Measurements from ENCODE around the gene AAR2. TPM values are rescaled to one million over a fixed set of nuclear protein-coding genes. Genes with fewer than 3 reads are reported as not detected.

The AAR2 gene
- total RNA-seq, 1 experiment from 2014 or later: 36.9 TPM

DNA sequence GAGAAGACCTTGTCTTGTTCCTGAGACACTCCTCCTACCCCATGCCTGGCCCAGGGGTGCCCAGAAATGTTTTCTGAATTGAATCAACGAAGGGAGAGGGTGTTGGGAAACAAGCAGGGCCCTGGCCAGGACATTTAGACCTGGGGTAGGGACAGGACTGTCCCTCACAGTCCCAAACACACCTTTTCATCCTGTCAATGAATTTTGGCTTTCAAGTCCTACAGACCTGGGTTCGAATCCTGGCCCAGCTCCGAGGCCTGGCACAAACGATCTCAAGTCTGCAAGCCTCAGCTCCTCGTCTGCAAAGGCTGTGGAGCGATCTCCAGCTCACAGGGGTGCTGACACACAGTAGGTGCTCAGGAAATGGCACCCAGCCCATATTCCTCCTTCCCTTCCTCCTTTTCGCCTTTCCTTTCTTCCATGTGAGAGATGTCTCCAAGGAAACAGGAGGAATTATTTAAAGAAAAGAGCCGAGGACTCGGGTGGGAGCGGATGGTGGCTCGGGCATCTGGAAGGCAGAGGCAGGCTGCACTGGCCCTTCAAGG is 62.6 kb downstream of the AAR2 start:
- no peaks in the 10 kb centered on the region for H3K9me3 Mint-ChIP-seq
- Histone ChIP-seq H3K4me2 (ENCODE audit: insufficient read depth, insufficient read length, low read length) (no peak overlapping the region), H3K27me3 (ENCODE audit: insufficient read depth, low read length) (no peaks in the 10 kb centered on the region), H2AK5ac (ENCODE audit: insufficient read length, low read length) (no peak overlapping the region), H2AFZ (ENCODE audit: low read length) (no peak overlapping the region), H4K8ac (replicated peaks; ENCODE audit: insufficient read length, low read depth, low read length) (no peak overlapping the region), H3T11ph (ENCODE audit: low read length) (no peak overlapping the region), H3K18ac (ENCODE audit: insufficient read length, low read depth, low read length) (no peak overlapping the region), H3K56ac (ENCODE audit: insufficient read length, low read depth, low read length) (no peak overlapping the region), H3K23me2 (ENCODE audit: insufficient read length, low read depth, low read length, poor library complexity, severe bottlenecking) (no peaks in the 10 kb centered on the region), H3K4me1 (ENCODE audit: insufficient read depth, low read length) (no peaks in the 10 kb centered on the region), H3K9ac (ENCODE audit: extremely low read depth, insufficient read length, low read length) (no peak overlapping the region), H3K14ac (ENCODE audit: insufficient read depth, low read length) (no peak overlapping the region; the same call in 1 of the 2 replicates), H3K9me3 (ENCODE audit: control insufficient read depth, low read depth, low read length) (no peaks in the 10 kb centered on the region), H3K79me1 (ENCODE audit: insufficient read depth, low read depth, low read length, poor library complexity, severe bottlenecking) (no peaks in the 10 kb centered on the region), H4K20me1 (ENCODE audit: control insufficient read depth, insufficient read depth, insufficient read length) (no peaks in the 10 kb centered on the region), H2BK20ac (ENCODE audit: low read depth, low read length, poor library complexity, severe bottlenecking) (no peak overlapping the region), H2BK15ac (ENCODE audit: low read depth, low read length) (no peak overlapping the region), H2BK12ac (ENCODE audit: insufficient read length, low read depth, low read length) (no peak overlapping the region), H3K79me2 (ENCODE audit: insufficient read depth, low read length) (no peaks in the 10 kb centered on the region), H2BK5ac (ENCODE audit: insufficient read length, low read length) (no peak overlapping the region), H4K91ac (ENCODE audit: insufficient read length, low read depth, low read length) (no peak overlapping the region), H4K5ac (ENCODE audit: insufficient read length, low read depth, low read length) (no peak overlapping the region), H2BK120ac (ENCODE audit: low read depth, low read length, poor library complexity, severe bottlenecking) (no peak overlapping the region), H3K27ac (ENCODE audit: insufficient read length, low read depth, low read length) (no peak overlapping the region), H3K4ac (ENCODE audit: low read depth, low read length) (no peak overlapping the region), H3K23ac (ENCODE audit: insufficient read length, low read depth, low read length) (no peak overlapping the region)
- WGBS (ENCODE audit: extremely low coverage, insufficient read length, low lambda C conversion rate): no CpG with 5 or more reads among the region's 11 CpGs
- H3K36me3 Mint-ChIP-seq (ENCODE audit: insufficient read depth in 1 of 3, low read depth in 3 of 3): no peaks in the 10 kb centered on the region
- DNase-seq: no peak
- peaks cover 0 to 9% of the 10 kb centered on the region in 2 experiments for H3K4me1 Mint-ChIP-seq
- H3K4me3 Mint-ChIP-seq: no peak overlapping the region
- H3K27me3 Mint-ChIP-seq (ENCODE audit: low read depth): peaks cover 39% of the 10 kb centered on the region
- no peak overlapping the region for H3K27ac Mint-ChIP-seq
- TF ChIP-seq, protein P1, sequence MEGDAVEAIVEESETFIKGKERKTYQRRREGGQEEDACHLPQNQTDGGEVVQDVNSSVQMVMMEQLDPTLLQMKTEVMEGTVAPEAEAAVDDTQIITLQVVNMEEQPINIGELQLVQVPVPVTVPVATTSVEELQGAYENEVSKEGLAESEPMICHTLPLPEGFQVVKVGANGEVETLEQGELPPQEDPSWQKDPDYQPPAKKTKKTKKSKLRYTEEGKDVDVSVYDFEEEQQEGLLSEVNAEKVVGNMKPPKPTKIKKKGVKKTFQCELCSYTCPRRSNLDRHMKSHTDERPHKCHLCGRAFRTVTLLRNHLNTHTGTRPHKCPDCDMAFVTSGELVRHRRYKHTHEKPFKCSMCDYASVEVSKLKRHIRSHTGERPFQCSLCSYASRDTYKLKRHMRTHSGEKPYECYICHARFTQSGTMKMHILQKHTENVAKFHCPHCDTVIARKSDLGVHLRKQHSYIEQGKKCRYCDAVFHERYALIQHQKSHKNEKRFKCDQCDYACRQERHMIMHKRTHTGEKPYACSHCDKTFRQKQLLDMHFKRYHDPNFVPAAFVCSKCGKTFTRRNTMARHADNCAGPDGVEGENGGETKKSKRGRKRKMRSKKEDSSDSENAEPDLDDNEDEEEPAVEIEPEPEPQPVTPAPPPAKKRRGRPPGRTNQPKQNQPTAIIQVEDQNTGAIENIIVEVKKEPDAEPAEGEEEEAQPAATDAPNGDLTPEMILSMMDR (conservative IDR thresholded peaks at IDR 0.05): no peak

Data from H9 (cell line).